Suprapubic skin (tissue), 4 donors: ENCODE measurements around the gene CYP46A1. TPM values are rescaled to one million over a fixed set of nuclear protein-coding genes. Genes with fewer than 3 reads are reported as not detected.
A peak's percentile ranks its signal among the peaks of the same experiment; 100 is the strongest.

Source experiments
- DNase-seq, 2 donors: peaks; one replicate each; pipeline ENCODE4 v3.0.0-alpha.2; 2019; ENCODE audit warnings: low spot score in 2 of 2
- H3K27ac ChIP-seq: fragments of 200-600 bp; sonication (generic); one replicate; pipeline ENCODE4 v1.5.1; 2019
- H3K27me3 ChIP-seq: fragments of 200-600 bp; sonication (generic); one replicate; pipeline ENCODE4 v1.5.1; 2019
- H3K36me3 ChIP-seq: fragments of 200-600 bp; sonication (generic); one replicate; pipeline ENCODE4 v1.5.1; 2019
- H3K4me1 ChIP-seq: fragments of 200-600 bp; sonication (generic); one replicate; pipeline ENCODE4 v1.5.1; 2019
- H3K4me3 ChIP-seq: fragments of 200-600 bp; sonication (generic); one replicate; pipeline ENCODE4 v1.5.1; 2019; ENCODE audit warnings: mild to moderate bottlenecking
- H3K9me3 ChIP-seq: fragments of 200-600 bp; sonication (generic); one replicate; pipeline ENCODE4 v1.5.1; 2019
- CTCF ChIP-seq, 2 donors: fragments of 200-600 bp in 1 of 2; fragments of 450-650 bp in 1 of 2; sonication (generic) in 1 of 2; IDR thresholded peaks; one replicate each; pipeline ENCODE4 v1.5.1; 2016 to 2019; ENCODE audit warnings: antibody characterized with exemption in 2 of 2, mild to moderate bottlenecking in 1 of 2, moderate library complexity in 1 of 2
- EP300 ChIP-seq: sonication (generic); formaldehyde crosslinking; IDR thresholded peaks from one replicate; pipeline ENCODE4 v1.6.1; 2017; ENCODE audit warnings: antibody characterized with exemption
- POLR2A ChIP-seq, 2 donors: fragments of 450-650 bp; IDR thresholded peaks; one replicate each; pipeline ENCODE4 v1.6.1; 2017; ENCODE audit warnings: antibody characterized with exemption in 2 of 2, mild to moderate bottlenecking in 2 of 2, moderate library complexity in 2 of 2
- POLR2AphosphoS5 ChIP-seq, 3 donors: sonication (generic); formaldehyde crosslinking; IDR thresholded peaks; one replicate each; pipeline ENCODE4 v1.6.1; 2017; ENCODE audit warnings: antibody characterized with exemption in 3 of 3
- WGBS: methylation state at CpG from one replicate; pipeline ENCODE4 v1.1.5; 2018; 5-methylcytosine and 5-hydroxymethylcytosine counted together
- total RNA-seq, 4 donors: library from RNA; depleted of rRNA; stranded (reverse); fragments of >200 nt; gene quantifications; one replicate each; pipeline ENCODE4 v1.1.0, GENCODE V29; 2016

The CYP46A1 gene
- total RNA-seq, 4 donors from 2014 or later: 0.47 to 2.0 (median 1.0) TPM; not detected in 1

- no peaks in the 10 kb centered on the region for H3K4me1 ChIP-seq
- no peak for TF ChIP-seq POLR2AphosphoS5 (IDR thresholded peaks at IDR 0.05)
- TF ChIP-seq POLR2A (IDR thresholded peaks at IDR 0.05): no peak
- no peak for TF ChIP-seq CTCF (IDR thresholded peaks at IDR 0.05)
- no peak for TF ChIP-seq EP300
- 94% methylated on average over 2 of the region's 2 CpGs for WGBS
- DNase-seq: peak in 1 of 2 donors; percentile 11
- no peaks in the 10 kb centered on the region for H3K9me3 ChIP-seq
- H3K27ac ChIP-seq: no peak overlapping the region
- no peak overlapping the region for H3K4me3 ChIP-seq
- no peaks in the 10 kb centered on the region for H3K27me3 ChIP-seq
- H3K36me3 ChIP-seq: no peaks in the 10 kb centered on the region
Observed at GRCh38 chr14:99707420-99707819, 23.3 kb downstream of the CYP46A1 start.

GRCh38 chr14:99707921-99708320 lies 23.8 kb downstream of the CYP46A1 start:
- DNase-seq: peak in 1 of 2 donors; percentile 58
- Histone ChIP-seq H3K27me3 (no peaks in the 10 kb centered on the region), H3K27ac (no peak overlapping the region), H3K9me3 (no peaks in the 10 kb centered on the region), H3K36me3 (no peaks in the 10 kb centered on the region), H3K4me3 (no peak overlapping the region), H3K4me1 (no peaks in the 10 kb centered on the region)
- TF ChIP-seq POLR2AphosphoS5 (IDR thresholded peaks at IDR 0.05) (no peak), POLR2A (IDR thresholded peaks at IDR 0.05) (no peak), CTCF (IDR thresholded peaks at IDR 0.05) (no peak), EP300 (no peak)
- 84% methylated on average over 9 of the region's 9 CpGs for WGBS

- no peak overlapping the region for H3K27ac ChIP-seq
- no peaks in the 10 kb centered on the region for H3K27me3 ChIP-seq
- no peak overlapping the region for H3K4me3 ChIP-seq
- no peaks in the 10 kb centered on the region for H3K36me3 ChIP-seq
- no peak for TF ChIP-seq POLR2AphosphoS5 (IDR thresholded peaks at IDR 0.05)
- TF ChIP-seq EP300: no peak
- TF ChIP-seq CTCF (IDR thresholded peaks at IDR 0.05): no peak
- no peak for TF ChIP-seq POLR2A (IDR thresholded peaks at IDR 0.05)
- WGBS: 93% methylated on average over 5 of the region's 7 CpGs
- H3K4me1 ChIP-seq: no peaks in the 10 kb centered on the region
- no peaks in the 10 kb centered on the region for H3K9me3 ChIP-seq
- DNase-seq: peak in 1 of 2 donors; percentile 44
Observed at GRCh38 chr14:99708449-99708848, 24.4 kb downstream of the CYP46A1 start.

- WGBS: 75% methylated on average over 3 of the region's 3 CpGs
- no peak overlapping the region for H3K27ac ChIP-seq
- no peaks in the 10 kb centered on the region for H3K36me3 ChIP-seq
- H3K4me3 ChIP-seq: no peak overlapping the region
- TF ChIP-seq POLR2AphosphoS5 (IDR thresholded peaks at IDR 0.05): no peak
- H3K27me3 ChIP-seq: no peaks in the 10 kb centered on the region
- DNase-seq: no peak
- H3K9me3 ChIP-seq: no peaks in the 10 kb centered on the region
- no peaks in the 10 kb centered on the region for H3K4me1 ChIP-seq
Observed at GRCh38 chr14:99713972-99714371, 29.9 kb downstream of the CYP46A1 start.

- no peak for TF ChIP-seq POLR2A (IDR thresholded peaks at IDR 0.05)
- TF ChIP-seq EP300: no peak
- no peak for TF ChIP-seq CTCF (IDR thresholded peaks at IDR 0.05)
- no peak for TF ChIP-seq POLR2AphosphoS5 (IDR thresholded peaks at IDR 0.05)
- DNase-seq: peak in 1 of 2 donors; percentile 60
- WGBS: 81% methylated on average over 24 of the region's 24 CpGs
- Histone ChIP-seq H3K27me3 (no peaks in the 10 kb centered on the region), H3K4me1 (no peaks in the 10 kb centered on the region), H3K4me3 (no peak overlapping the region), H3K27ac (no peak overlapping the region), H3K36me3 (no peaks in the 10 kb centered on the region), H3K9me3 (no peaks in the 10 kb centered on the region)
Observed at GRCh38 chr14:99715266-99716000, 31.3 kb downstream of the CYP46A1 start.
